MM.1S (cell line): ENCODE measurements around the gene SPATA13.

Source experiments
- DNase-seq: peaks from one replicate; pipeline ENCODE4 v3.0.0-alpha.2; 2015
- H2AFZ ChIP-seq: fragments of 300-600 bp; sonication (generic); 2 replicates; pipeline ENCODE4 v1.6.0; 2016; ENCODE audit warnings: antibody characterized with exemption, low read length
- H3F3A ChIP-seq: fragments of 300-600 bp; sonication (generic); 2 replicates; pipeline ENCODE4 v1.6.1; 2016; ENCODE audit warnings: mild to moderate bottlenecking, antibody characterized with exemption, low read length, moderate library complexity, mixed read lengths; ENCODE audit not compliant: insufficient read depth
- H3K27ac ChIP-seq: fragments of 300-600 bp; sonication (generic); 2 replicates; pipeline ENCODE4 v1.5.1; 2016; ENCODE audit warnings: mild to moderate bottlenecking, low read length
- H3K27me3 ChIP-seq: fragments of 300-600 bp; sonication (generic); replicated peaks from 2 replicates; pipeline ENCODE4 v1.6.0; 2016; ENCODE audit warnings: low read length; ENCODE audit not compliant: insufficient read depth
- H3K36me3 ChIP-seq: fragments of 300-600 bp; sonication (generic); replicated peaks from 2 replicates; pipeline ENCODE4 v1.6.1; 2016; ENCODE audit warnings: mild to moderate bottlenecking, low read length, mixed read lengths; ENCODE audit not compliant: insufficient read depth
- H3K4me1 ChIP-seq: fragments of 300-600 bp; sonication (generic); 2 replicates; pipeline ENCODE4 v1.6.1; 2016; ENCODE audit warnings: low read length, mixed read lengths
- H3K4me2 ChIP-seq: fragments of 300-600 bp; sonication (generic); 2 replicates; pipeline ENCODE4 v1.6.0; 2016; ENCODE audit warnings: low read depth, low read length
- H3K4me3 ChIP-seq: fragments of 300-600 bp; sonication (generic); 2 replicates; pipeline ENCODE4 v1.5.1; 2016; ENCODE audit warnings: low read length, mixed read lengths
- H3K79me2 ChIP-seq: fragments of 300-600 bp; sonication (generic); 2 replicates; pipeline ENCODE4 v1.6.1; 2016; ENCODE audit warnings: mixed run types, low read length, mixed read lengths
- H3K9ac ChIP-seq: fragments of 300-600 bp; sonication (generic); 2 replicates; pipeline ENCODE4 v1.6.1; 2016; ENCODE audit warnings: low read length, mixed read lengths
- H3K9me2 ChIP-seq: fragments of 300-600 bp; sonication (generic); replicated peaks from 2 replicates; pipeline ENCODE4 v1.6.1; 2016; ENCODE audit warnings: mild to moderate bottlenecking, low read length, mixed read lengths; ENCODE audit not compliant: insufficient read depth
- H3K9me3 ChIP-seq: fragments of 300-600 bp; sonication (generic); replicated peaks from 2 replicates; pipeline ENCODE4 v1.6.1; 2016; ENCODE audit warnings: mild to moderate bottlenecking, low read length, mixed read lengths; ENCODE audit not compliant: insufficient read depth
- H4K20me1 ChIP-seq: fragments of 300-600 bp; sonication (generic); 2 replicates; pipeline ENCODE4 v1.6.1; 2016; ENCODE audit warnings: mild to moderate bottlenecking, low read length, moderate library complexity, mixed read lengths; ENCODE audit not compliant: insufficient read depth
- CTCF ChIP-seq: fragments of 300-600 bp; sonication (generic); IDR thresholded peaks from 2 replicates; pipeline ENCODE4 v1.5.1; 2016; ENCODE audit warnings: antibody characterized with exemption, low read length, mixed read lengths
- EZH2 ChIP-seq: fragments of 300-600 bp; sonication (generic); optimal IDR thresholded peaks from 2 replicates; pipeline ENCODE3; 2017; ENCODE audit warnings: low read depth, mild to moderate bottlenecking, antibody characterized with exemption, low read length, mixed read lengths
- EZH2phosphoT487 ChIP-seq: fragments of 300-600 bp; sonication (generic); IDR thresholded peaks from 2 replicates; pipeline ENCODE4 v1.6.1; 2018; ENCODE audit warnings: antibody characterized with exemption, low read length

SPATA13 gene

GRCh38 chr13:24282256-24282655 is 121.7 kb downstream of the SPATA13 start:
- Histone ChIP-seq H3K27me3 (no peaks in the 10 kb centered on the region), H2AFZ (no peak overlapping the region), H3K36me3 (no peaks in the 10 kb centered on the region), H3K9me3 (no peaks in the 10 kb centered on the region), H3F3A (no peaks in the 10 kb centered on the region), H3K4me3 (no peak overlapping the region), H3K4me2 (no peak overlapping the region), H3K79me2 (no peaks in the 10 kb centered on the region), H3K9ac (no peak overlapping the region), H3K9me2 (no peaks in the 10 kb centered on the region), H4K20me1 (no peaks in the 10 kb centered on the region), H3K4me1 (no peaks in the 10 kb centered on the region), H3K27ac (no peak overlapping the region)
- TF ChIP-seq EZH2phosphoT487 (no peak), CTCF (no peak), EZH2 (no peak)
- no peak for DNase-seq

- Histone ChIP-seq H3K79me2 (no peaks in the 10 kb centered on the region), H3F3A (no peaks in the 10 kb centered on the region), H3K9ac (no peak overlapping the region), H3K9me3 (no peaks in the 10 kb centered on the region), H3K27ac (no peak overlapping the region), H3K9me2 (no peaks in the 10 kb centered on the region), H3K27me3 (no peaks in the 10 kb centered on the region), H3K36me3 (no peaks in the 10 kb centered on the region), H3K4me3 (no peak overlapping the region), H3K4me1 (no peaks in the 10 kb centered on the region), H4K20me1 (no peaks in the 10 kb centered on the region), H3K4me2 (no peak overlapping the region), H2AFZ (no peak overlapping the region)
- DNase-seq = no peak
- TF ChIP-seq EZH2 = no peak
These were observed 124.5 kb downstream of the SPATA13 start for GRCh38 chr13:24284889-24285565.

- Histone ChIP-seq H3K79me2 (no peaks in the 10 kb centered on the region), H3K27ac (no peak overlapping the region), H3K36me3 (no peaks in the 10 kb centered on the region), H3K9ac (no peak overlapping the region), H4K20me1 (no peaks in the 10 kb centered on the region), H3K27me3 (no peaks in the 10 kb centered on the region), H3K9me2 (no peaks in the 10 kb centered on the region), H3F3A (no peaks in the 10 kb centered on the region), H3K9me3 (no peaks in the 10 kb centered on the region), H3K4me1 (no peaks in the 10 kb centered on the region), H2AFZ (no peak overlapping the region), H3K4me3 (no peak overlapping the region), H3K4me2 (no peak overlapping the region)
- no peak for DNase-seq
- TF ChIP-seq EZH2 (no peak), EZH2phosphoT487 (no peak), CTCF (no peak)
These were observed 126.1 kb downstream of the SPATA13 start for GRCh38 chr13:24286624-24287023.

GRCh38 chr13:24287748-24288287 is 127.3 kb downstream of the SPATA13 start:
- H3K79me2 ChIP-seq = no peaks in the 10 kb centered on the region
- no peaks in the 10 kb centered on the region for H3K9me2 ChIP-seq
- no peaks in the 10 kb centered on the region for H3K36me3 ChIP-seq
- no peaks in the 10 kb centered on the region for H3K4me1 ChIP-seq
- H3K4me3 ChIP-seq = no peak overlapping the region
- no peaks in the 10 kb centered on the region for H3F3A ChIP-seq
- no peak overlapping the region for H3K9ac ChIP-seq
- no peaks in the 10 kb centered on the region for H3K27me3 ChIP-seq
- H4K20me1 ChIP-seq = no peaks in the 10 kb centered on the region
- no peak overlapping the region for H3K4me2 ChIP-seq
- no peak overlapping the region for H2AFZ ChIP-seq
- no peaks in the 10 kb centered on the region for H3K9me3 ChIP-seq
- TF ChIP-seq EZH2 = no peak
- TF ChIP-seq EZH2phosphoT487 = no peak
- TF ChIP-seq CTCF = no peak
- DNase-seq = no peak
- H3K27ac ChIP-seq = no peak overlapping the region
